NB4 (cell line): ENCODE data around the gene TMEM45A.

Source experiments
- CTCF ChIP-seq: IDR thresholded peaks from one replicate; pipeline ENCODE4 v1.5.1; 2012; ENCODE audit warnings: low read depth, low read length
- POLR2A ChIP-seq: IDR thresholded peaks from 2 replicates; pipeline ENCODE4 v1.6.1; 2011; ENCODE audit warnings: mild to moderate bottlenecking; ENCODE audit not compliant: insufficient read length; ENCODE audit errors: extremely low read depth
- TF ChIP-seq, protein P1 (sequence below): IDR thresholded peaks from 2 replicates; pipeline ENCODE4 v1.6.1; 2011; ENCODE audit warnings: low read depth, low read length

DNA sequence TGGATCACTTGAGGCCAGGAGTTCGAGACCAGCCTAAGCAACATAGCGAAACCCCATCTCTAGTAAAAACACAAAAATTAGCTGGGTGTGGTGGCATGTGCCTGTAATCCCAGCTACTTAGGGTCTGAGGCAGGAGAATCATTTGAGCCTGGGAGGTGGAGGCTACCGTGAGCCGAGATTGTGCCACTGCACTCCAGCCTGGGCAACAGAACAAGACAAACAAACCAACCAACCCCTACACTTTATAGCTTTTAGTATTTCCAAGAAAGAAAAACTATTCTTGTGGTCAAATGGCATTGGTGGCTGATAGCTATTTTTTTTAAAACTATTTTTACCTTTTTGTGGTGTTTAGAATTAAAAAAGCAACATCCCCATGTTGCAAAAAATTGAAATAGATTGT is 7.2 kb downstream of the TMEM45A start:
- TF ChIP-seq POLR2A (no peak), CTCF (no peak)
- TF ChIP-seq, protein P1, sequence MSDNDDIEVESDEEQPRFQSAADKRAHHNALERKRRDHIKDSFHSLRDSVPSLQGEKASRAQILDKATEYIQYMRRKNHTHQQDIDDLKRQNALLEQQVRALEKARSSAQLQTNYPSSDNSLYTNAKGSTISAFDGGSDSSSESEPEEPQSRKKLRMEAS = no peak
